IMR-90 (cell line): ENCODE data around the gene TMEM8B. TPM values are rescaled to one million over a fixed set of nuclear protein-coding genes. Genes with fewer than 3 reads are reported as not detected.

Experiments
- ATAC-seq: fragments of 200-7000 bp; cut with Tn5 transposase; 2 replicates; pipeline ENCODE4 v1.9.1; 2020; ENCODE audit warnings: low read depth, mild to moderate bottlenecking, moderate library complexity
- BruUV-seq: library from RNA; stranded (reverse); fragments of 400-500 nt; replicated peaks from 2 replicates; lab custom pipeline; 2021; lab: Mats Ljungman, UMichigan
- CTCF ChIA-PET: fragments of 300-600 bp; formaldehyde crosslinking; extraction: SDS; loops from one replicate; lab custom pipeline; 2021; ENCODE audit warnings: antibody characterized with exemption; lab: Yijun Ruan, JAX
- POLR2A ChIA-PET: fragments of 300-600 bp; sonication (Branson Sonifier 250); formaldehyde crosslinking; loops from one replicate; lab custom pipeline; 2022; ENCODE audit warnings: antibody characterized with exemption; ENCODE audit not compliant: unreplicated experiment; lab: Charles Lee
- DNase-seq: peaks from one replicate; pipeline ENCODE4 v3.0.0; 2013
- H2AFZ ChIP-seq: replicated peaks from 2 replicates; pipeline ENCODE3; 2013; ENCODE audit warnings: low read length, mild to moderate bottlenecking; ENCODE audit not compliant: poor library complexity
- H2AK5ac ChIP-seq: 2 replicates; pipeline ENCODE4 v1.6.1; 2013; ENCODE audit warnings: low read depth, low read length, inconsistent platforms
- H2AK9ac ChIP-seq: replicated peaks from 2 replicates; pipeline ENCODE3; 2013; ENCODE audit warnings: mild to moderate bottlenecking, low read depth, low read length, moderate library complexity; ENCODE audit not compliant: poor library complexity
- H2BK120ac ChIP-seq: 2 replicates; pipeline ENCODE4 v1.6.1; 2013; ENCODE audit warnings: low read depth, low read length, inconsistent platforms
- H2BK15ac ChIP-seq: 3 replicates; pipeline ENCODE4 v1.6.1; 2013; ENCODE audit warnings: low read depth, low read length, inconsistent platforms
- H2BK20ac ChIP-seq: 2 replicates; pipeline ENCODE4 v1.6.1; 2013; ENCODE audit warnings: low read depth, mild to moderate bottlenecking, inconsistent platforms, low read length, moderate library complexity
- H2BK5ac ChIP-seq: 2 replicates; pipeline ENCODE4 v1.6.1; 2013; ENCODE audit warnings: mild to moderate bottlenecking, low read depth, low read length, inconsistent platforms; ENCODE audit not compliant: poor library complexity, severe bottlenecking
- H3K14ac ChIP-seq: replicated peaks from 2 replicates; pipeline ENCODE4 v1.6.1; 2013; ENCODE audit warnings: low read depth, low read length, inconsistent platforms
- H3K18ac ChIP-seq: 2 replicates; pipeline ENCODE4 v1.6.1; 2013; ENCODE audit warnings: low read depth, low read length, control low read depth
- H3K23ac ChIP-seq: 2 replicates; pipeline ENCODE4 v1.6.1; 2013; ENCODE audit warnings: low read depth, low read length, inconsistent platforms
- H3K27ac ChIP-seq: 2 replicates; pipeline ENCODE4 v1.5.1; 2013; ENCODE audit warnings: mild to moderate bottlenecking, control low read depth, low read length; ENCODE audit not compliant: insufficient read depth
- H3K27me3 ChIP-seq: 2 replicates; pipeline ENCODE4 v1.6.1; 2013; ENCODE audit warnings: low read length; ENCODE audit not compliant: control insufficient read depth, insufficient read depth
- H3K36me3 ChIP-seq: 2 replicates; pipeline ENCODE4 v1.6.1; 2013; ENCODE audit warnings: low read length, mixed read lengths; ENCODE audit not compliant: control insufficient read depth, insufficient read depth
- H3K4ac ChIP-seq: 2 replicates; pipeline ENCODE4 v1.6.1; 2013; ENCODE audit warnings: low read depth, low read length, inconsistent platforms
- H3K4me1 ChIP-seq: 2 replicates; pipeline ENCODE4 v1.6.1; 2013; ENCODE audit warnings: low read length, mixed read lengths; ENCODE audit not compliant: control insufficient read depth, insufficient read depth
- H3K4me2 ChIP-seq: 2 replicates; pipeline ENCODE4 v1.6.1; 2013; ENCODE audit warnings: low read depth, mild to moderate bottlenecking, control low read depth, low read length, moderate library complexity
- H3K4me3 ChIP-seq: 2 replicates; pipeline ENCODE4 v1.5.1; 2013; ENCODE audit warnings: low read depth, mild to moderate bottlenecking, control low read depth, low read length, moderate library complexity; ENCODE audit not compliant: insufficient read depth
- H3K56ac ChIP-seq: 2 replicates; pipeline ENCODE4 v1.6.1; 2013; ENCODE audit warnings: low read length, inconsistent platforms; ENCODE audit not compliant: insufficient read depth; ENCODE audit errors: extremely low read depth
- H3K79me1 ChIP-seq, 2 experiments: 2 replicates each; pipeline ENCODE4 v1.6.1; 2013; ENCODE audit warnings: low read length in 2 of 2, inconsistent platforms in 1 of 2, low read depth in 1 of 2
- H3K9ac ChIP-seq: 2 replicates; pipeline ENCODE4 v1.6.1; 2013; ENCODE audit warnings: low read depth, low read length, control low read depth
- H3K9me1 ChIP-seq: 2 replicates; pipeline ENCODE4 v1.6.1; 2013; ENCODE audit warnings: low read length, inconsistent platforms; ENCODE audit not compliant: insufficient read depth
- H3K9me3 ChIP-seq: 2 replicates; pipeline ENCODE4 v1.6.1; 2013; ENCODE audit warnings: low read length; ENCODE audit not compliant: control insufficient read depth, insufficient read depth
- H4K20me1 ChIP-seq: 2 replicates; pipeline ENCODE4 v1.6.1; 2013; ENCODE audit warnings: low read length, inconsistent platforms; ENCODE audit not compliant: insufficient read depth
- H4K5ac ChIP-seq: 2 replicates; pipeline ENCODE4 v1.6.1; 2013; ENCODE audit warnings: mild to moderate bottlenecking, low read depth, low read length, control low read depth
- H4K8ac ChIP-seq, 2 experiments: 2 replicates each; pipeline ENCODE4 v1.6.1; 2013; ENCODE audit warnings: low read depth in 2 of 2, low read length in 2 of 2, control low read depth in 1 of 2, inconsistent platforms in 1 of 2
- H4K91ac ChIP-seq: 2 replicates; pipeline ENCODE4 v1.6.1; 2013; ENCODE audit warnings: low read depth, low read length, inconsistent platforms; ENCODE audit not compliant: insufficient read depth
- BHLHE40 ChIP-seq: fragments of 150-350 bp; IDR thresholded peaks from 2 replicates; pipeline ENCODE4 v1.6.1; 2016; ENCODE audit warnings: mild to moderate bottlenecking, low read depth, low read length
- CEBPB ChIP-seq: IDR thresholded peaks from 2 replicates; pipeline ENCODE4 v1.6.1; 2012; ENCODE audit warnings: low read depth, low read length, improper control_type of control experiment
- FOS ChIP-seq: fragments of 150-350 bp; IDR thresholded peaks from 2 replicates; pipeline ENCODE4 v1.6.1; 2016; ENCODE audit warnings: low read depth, low read length
- MAZ ChIP-seq: IDR thresholded peaks from 2 replicates; pipeline ENCODE4 v1.6.1; 2012; ENCODE audit warnings: low read depth, mild to moderate bottlenecking, low read length, improper control_type of control experiment, moderate library complexity, borderline replicate concordance
- MXI1 ChIP-seq: IDR thresholded peaks from 2 replicates; pipeline ENCODE4 v1.6.1; 2012; ENCODE audit warnings: low read depth, mild to moderate bottlenecking, low read length, moderate library complexity, borderline replicate concordance
- NFE2L2 ChIP-seq: fragments of 150-350 bp; IDR thresholded peaks from 2 replicates; pipeline ENCODE4 v1.6.1; 2016; ENCODE audit warnings: low read depth, mild to moderate bottlenecking, low read length
- RAD21 ChIP-seq: IDR thresholded peaks from 2 replicates; pipeline ENCODE4 v1.6.1; 2012; ENCODE audit warnings: low read length, improper control_type of control experiment
- WGBS, 2 experiments: methylation state at CpG; one replicate each; pipeline versions ENCODE4 v1.1.5 to v1.1.7; 2013; ENCODE audit warnings: missing lambda C conversion rate in 2 of 2; ENCODE audit not compliant: insufficient read length in 1 of 2; ENCODE audit errors: extremely low coverage in 2 of 2; 5-methylcytosine and 5-hydroxymethylcytosine counted together
- dilution Hi-C: fragments of 300-500 bp; cut with HindIII; formaldehyde crosslinking; loops from one replicate; pipeline ENCODE4 v1.14.3; 2018; ENCODE audit warnings: low sequenced_read_pairs; ENCODE audit not compliant: unreplicated experiment
- in situ Hi-C: fragments of 300-500 bp; cut with MboI; formaldehyde crosslinking; loops from 3 replicates; pipeline ENCODE4 v1.14.3; 2019; ENCODE audit warnings: low sequenced_read_pairs, inconsistent platforms, mixed read lengths
- intact Hi-C: fragments of 100-400 bp; cut with micrococcal nuclease; formaldehyde crosslinking; loops from 2 replicates; pipeline ENCODE4 v1.10.0; 2022
- polyA plus RNA-seq, 3 experiments: library from polyadenylated mRNA; depleted of rRNA; stranded (reverse); fragments of >200 nt; gene quantifications; 2 replicates each; pipeline ENCODE4 v1.2.3, GENCODE V29; 2012; ENCODE audit warnings: low replicate concordance in 1 of 3
- total RNA-seq: library from RNA; depleted of rRNA; stranded (reverse); fragments of >200 nt; gene quantifications from 2 replicates; pipeline ENCODE4 v1.2.3, GENCODE V29; 2012
- TF ChIP-seq, protein P1 (sequence below): fragments of 150-350 bp; IDR thresholded peaks from 2 replicates; pipeline ENCODE4 v1.6.1; 2017; ENCODE audit warnings: mild to moderate bottlenecking, antibody characterized with exemption, low read length, low read depth

The TMEM8B gene
- total and polyA plus RNA-seq, 2 of the 4 experiments (the other 2 are of a cell fraction), result 0.72 to 8.3 TPM

DNA sequence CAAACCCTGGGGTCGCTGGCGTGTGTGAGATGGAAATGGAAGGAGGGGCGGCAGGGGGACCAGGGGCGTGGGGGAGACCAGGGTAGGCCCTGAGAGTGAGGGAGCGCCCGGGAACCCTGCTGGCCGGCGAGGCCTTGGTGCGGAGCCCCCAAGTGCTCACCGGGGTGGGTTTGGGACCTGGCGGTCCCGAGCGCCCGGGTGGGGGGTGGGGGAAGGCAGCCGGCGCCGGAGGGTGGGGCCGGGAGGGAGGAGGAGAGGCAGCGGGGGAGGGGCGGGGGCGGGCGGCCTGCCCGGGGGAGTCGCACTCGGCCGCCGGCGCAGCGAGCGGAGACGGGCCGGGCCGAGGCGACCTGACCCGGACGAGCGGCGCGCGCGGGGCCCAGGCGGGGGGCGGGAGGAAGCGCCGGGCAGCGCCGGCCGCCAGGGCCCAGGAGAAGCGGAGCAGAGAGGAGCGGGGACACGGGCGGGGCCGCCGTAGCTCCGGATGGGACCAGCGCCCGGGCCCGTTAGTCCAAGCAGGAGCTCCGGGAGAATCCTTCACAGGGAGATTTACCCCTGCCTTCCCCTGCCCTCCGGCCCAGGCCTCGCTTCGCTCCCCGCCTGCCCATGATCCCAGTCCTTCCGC, 37.6 kb upstream of the TMEM8B start, which contains the start of gene NPR2:
NPR2 (plus strand) TSS at position 295 of the 625 bp plus-strand sequence. CDS start 818 bp downstream, outside the sequence.
- no peak for TF ChIP-seq FOS
- TF ChIP-seq MXI1, result no peak
- TF ChIP-seq, protein P1, sequence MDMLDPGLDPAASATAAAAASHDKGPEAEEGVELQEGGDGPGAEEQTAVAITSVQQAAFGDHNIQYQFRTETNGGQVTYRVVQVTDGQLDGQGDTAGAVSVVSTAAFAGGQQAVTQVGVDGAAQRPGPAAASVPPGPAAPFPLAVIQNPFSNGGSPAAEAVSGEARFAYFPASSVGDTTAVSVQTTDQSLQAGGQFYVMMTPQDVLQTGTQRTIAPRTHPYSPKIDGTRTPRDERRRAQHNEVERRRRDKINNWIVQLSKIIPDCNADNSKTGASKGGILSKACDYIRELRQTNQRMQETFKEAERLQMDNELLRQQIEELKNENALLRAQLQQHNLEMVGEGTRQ, result no peak
- no peak for TF ChIP-seq RAD21
- TF ChIP-seq BHLHE40, result no peak
- TF ChIP-seq NFE2L2, result no peak
- TF ChIP-seq CEBPB, result no peak
- 0 out of 2 replicates have a peak, but pooled peaks have one; percentile 41 for TF ChIP-seq MAZ
- Histone ChIP-seq H3K56ac (peak within 1 kb of the TSS; percentile 61; the same call in 1 of the 2 replicates), H2AFZ (peak within 1 kb of the TSS; percentile 93), H2BK120ac (peak within 1 kb of the TSS; percentile 79), H4K8ac (peak within 1 kb of the TSS; percentile 96 to 99), H3K9me3 (no peaks in the 10 kb centered on the region), H2BK5ac (peak within 1 kb of the TSS; percentile 69), H2AK9ac (peak within 1 kb of the TSS; percentile 97), H3K36me3 (no peaks in the 10 kb centered on the region), H2AK5ac (peak within 1 kb of the TSS; percentile 75), H2BK20ac (peak within 1 kb of the TSS; percentile 68), H3K4me2 (peak within 1 kb of the TSS; percentile 98), H3K4me1 (peaks cover 28% of the 10 kb centered on the region), H3K23ac (peak within 1 kb of the TSS; percentile 91), H4K20me1 (no peaks in the 10 kb centered on the region), H4K91ac (peak within 1 kb of the TSS; percentile 82), H3K18ac (peak within 1 kb of the TSS; percentile 97), H3K9ac (peak within 1 kb of the TSS; percentile 90), H3K9me1 (peaks cover 34% of the 10 kb centered on the region), H3K4me3 (peak within 1 kb of the TSS; percentile 89), H4K5ac (peak within 1 kb of the TSS; percentile 100), H2BK15ac (peak within 1 kb of the TSS; percentile 64; the same call in 2 of the 3 replicates), H3K27me3 (no peaks in the 10 kb centered on the region), H3K14ac (peak within 1 kb of the TSS; percentile 90), H3K79me1 (peaks cover 27 to 47% of the 10 kb centered on the region in 2 experiments), H3K27ac (peak within 1 kb of the TSS; percentile 89), H3K4ac (peak within 1 kb of the TSS; percentile 99)
- ATAC-seq, result peak; percentile 70
- POLR2A ChIA-PET, result interaction anchor here (0.7 kb wide), 1 partner anchor 10 kb away, joined by 3 read pairs; no protein-coding TSS in a partner anchor
- DNase-seq, result peak; percentile 9
- 3% methylated on average over 28 of the region's 64 CpGs; no CpG with 5 or more reads in 1 of the 2 experiments for WGBS, 2 experiments
- in situ Hi-C loops (no loop called here), intact Hi-C loops (loop anchor here (2.0 kb wide), 1 partner anchor 21 kb away; the partner anchor contains the start of gene SPAG8), dilution Hi-C loops (no loop called here)
- no TSS peak for BruUV-seq
- CTCF ChIA-PET, result interaction anchor here (0.6 to 2.1 kb wide), 4 partner anchors 21 to 131 kb away, joined by 3 to 25 read pairs (median 4); partner anchors contain the start of gene SPAG8
